GM23338 (cell line): ENCODE data around the gene LEKR1. TPM values are rescaled to one million over a fixed set of nuclear protein-coding genes. Genes with fewer than 3 reads are reported as not detected.

ENCODE experiments used
- ATAC-seq: fragments of 200-7000 bp; cut with Tn5 transposase; 3 replicates; pipeline ENCODE4 v1.9.1; 2020
- DNase-seq: peaks from one replicate; pipeline ENCODE4 v3.0.0-alpha.2; 2015; ENCODE audit warnings: low spot score
- H2AFZ ChIP-seq: fragments of 200-600 bp; sonication (generic); 2 replicates; pipeline ENCODE4 v1.8.0; 2016; ENCODE audit warnings: antibody characterized with exemption, mild to moderate bottlenecking, moderate library complexity
- H3F3A ChIP-seq: fragments of 200-600 bp; sonication (generic); replicated peaks from 2 replicates; pipeline ENCODE4 v1.8.0; 2017; ENCODE audit warnings: antibody characterized with exemption, mixed run types, low read depth
- H3K27ac ChIP-seq: fragments of 200-600 bp; sonication (generic); 2 replicates; pipeline ENCODE4 v1.6.1; 2016; ENCODE audit warnings: low read depth
- H3K27me3 ChIP-seq: fragments of 200-600 bp; sonication (generic); 2 replicates; pipeline ENCODE4 v1.8.0; 2016; ENCODE audit warnings: mild to moderate bottlenecking, mixed run types, moderate library complexity; ENCODE audit not compliant: insufficient read depth
- H3K36me3 ChIP-seq: fragments of 200-600 bp; sonication (generic); 2 replicates; pipeline ENCODE4 v1.8.0; 2016; ENCODE audit warnings: mild to moderate bottlenecking; ENCODE audit not compliant: insufficient read depth
- H3K4me1 ChIP-seq: fragments of 200-600 bp; sonication (generic); 2 replicates; pipeline ENCODE4 v1.8.0; 2016; ENCODE audit warnings: mild to moderate bottlenecking, moderate library complexity; ENCODE audit not compliant: insufficient read depth
- H3K4me2 ChIP-seq: fragments of 200-600 bp; sonication (generic); 2 replicates; pipeline ENCODE4 v1.7.1; 2017; ENCODE audit warnings: mixed run types
- H3K4me3 ChIP-seq: fragments of 200-600 bp; sonication (generic); 2 replicates; pipeline ENCODE4 v1.6.1; 2016; ENCODE audit warnings: mixed run types
- H3K79me2 ChIP-seq: fragments of 200-600 bp; sonication (generic); replicated peaks from 2 replicates; pipeline ENCODE4 v1.8.0; 2017; ENCODE audit warnings: mild to moderate bottlenecking; ENCODE audit not compliant: insufficient read depth
- H3K9me2 ChIP-seq: fragments of 200-600 bp; sonication (generic); 2 replicates; pipeline ENCODE4 v1.8.0; 2017; ENCODE audit not compliant: insufficient read depth
- H4K20me1 ChIP-seq: fragments of 200-600 bp; sonication (generic); replicated peaks from 2 replicates; pipeline ENCODE4 v1.8.0; 2017; ENCODE audit warnings: mild to moderate bottlenecking; ENCODE audit not compliant: insufficient read depth
- H3K27ac Mint-ChIP-seq: 2 replicates; pipeline ENCODE4 v1.8.0; 2020; ENCODE audit warnings: inconsistent platforms, mild to moderate bottlenecking, moderate library complexity, mixed read lengths
- H3K27me3 Mint-ChIP-seq: 3 replicates; pipeline ENCODE4 v1.8.0; 2022; ENCODE audit warnings: low read depth, mild to moderate bottlenecking, moderate library complexity, mixed read lengths, inconsistent platforms; ENCODE audit not compliant: insufficient read depth, poor library complexity
- H3K36me3 Mint-ChIP-seq: 3 replicates; pipeline ENCODE4 v1.8.0; 2021; ENCODE audit warnings: low read depth, mild to moderate bottlenecking, inconsistent platforms, moderate library complexity, mixed read lengths
- H3K4me1 Mint-ChIP-seq: 3 replicates; pipeline ENCODE4 v1.8.0; 2020; ENCODE audit warnings: mild to moderate bottlenecking, inconsistent platforms, mixed read lengths
- H3K4me3 Mint-ChIP-seq: 3 replicates; pipeline ENCODE4 v1.8.0; 2021; ENCODE audit warnings: moderate library complexity, mild to moderate bottlenecking, inconsistent platforms, mixed read lengths
- H3K9me3 Mint-ChIP-seq: 3 replicates; pipeline ENCODE4 v1.8.0; 2020; ENCODE audit warnings: moderate library complexity, mild to moderate bottlenecking, inconsistent platforms, mixed read lengths
- CREB1 ChIP-seq: fragments of 250-450 bp; sonication (Bioruptor Pico); IDR thresholded peaks from 2 replicates; pipeline ENCODE4 v1.5.0; 2020; ENCODE audit warnings: low read depth, mild to moderate bottlenecking, moderate library complexity
- EZH2 ChIP-seq: fragments of 200-600 bp; sonication (generic); IDR thresholded peaks from one replicate; pipeline ENCODE4 v1.8.0; 2017; ENCODE audit warnings: antibody characterized with exemption, mild to moderate bottlenecking, low read depth; ENCODE audit not compliant: unreplicated experiment
- EZH2phosphoT487 ChIP-seq: fragments of 200-600 bp; sonication (generic); IDR thresholded peaks from one replicate; pipeline ENCODE4 v1.8.1; 2018; ENCODE audit warnings: antibody characterized with exemption; ENCODE audit not compliant: unreplicated experiment
- JUNB ChIP-seq: IDR thresholded peaks from one replicate; pipeline ENCODE4 v1.6.1; 2016; ENCODE audit warnings: antibody characterized with exemption; ENCODE audit not compliant: unreplicated experiment
- NANOG ChIP-seq: IDR thresholded peaks from 2 replicates; pipeline ENCODE4 v1.6.1; 2016; ENCODE audit warnings: antibody characterized with exemption, borderline replicate concordance
- POLR2AphosphoS5 ChIP-seq: IDR thresholded peaks from 2 replicates; pipeline ENCODE4 v1.6.1; 2016; ENCODE audit warnings: antibody characterized with exemption, low read depth
- REST ChIP-seq: IDR thresholded peaks from one replicate; pipeline ENCODE4 v1.6.1; 2018; ENCODE audit warnings: antibody characterized with exemption; ENCODE audit not compliant: unreplicated experiment
- STAT1 ChIP-seq: IDR thresholded peaks from one replicate; pipeline ENCODE4 v1.6.1; 2016; ENCODE audit warnings: antibody characterized with exemption; ENCODE audit not compliant: unreplicated experiment
- ZNF114 ChIP-seq: fragments of 250-450 bp; sonication (Bioruptor Pico); IDR thresholded peaks from 2 replicates; pipeline ENCODE4 v1.5.0; 2020; ENCODE audit warnings: mild to moderate bottlenecking, moderate library complexity
- ZNF331 ChIP-seq: fragments of 250-450 bp; sonication (Bioruptor Pico); IDR thresholded peaks from 2 replicates; pipeline ENCODE4 v1.5.0; 2020; ENCODE audit warnings: low read depth, mild to moderate bottlenecking, moderate library complexity
- ZNF462 ChIP-seq: fragments of 250-450 bp; sonication (Bioruptor Pico); IDR thresholded peaks from 2 replicates; pipeline ENCODE4 v1.5.0; 2020; ENCODE audit warnings: mild to moderate bottlenecking, moderate library complexity
- polyA plus RNA-seq: library from polyadenylated mRNA; unstranded; fragments of >200 nt; fragmentation: Nextera tagmentation; extraction: Ambion mirVana; gene quantifications from 2 replicates; pipeline ENCODE4 v1.2.1, GENCODE V29; 2016
- total RNA-seq: library from RNA; depleted of rRNA; stranded (reverse); fragments of >200 nt; shearing (Covaris generic); gene quantifications from 2 replicates; pipeline ENCODE4 v1.2.3, GENCODE V29; 2014

LEKR1 gene
- total and polyA plus RNA-seq, 2 experiments from 2014 or later: not detected

- H3K79me2 ChIP-seq: no peaks in the 10 kb centered on the region
- DNase-seq (no peak), ATAC-seq (no peak)
- peaks cover 3% of the 10 kb centered on the region; the same call in 1 of the 2 replicates for H3K4me1 ChIP-seq
- no peaks in the 10 kb centered on the region for H4K20me1 ChIP-seq
- no peak overlapping the region for H3K4me2 ChIP-seq
- no peaks in the 10 kb centered on the region for H3K36me3 Mint-ChIP-seq
- H3K27ac Mint-ChIP-seq: no peak overlapping the region
- no peak overlapping the region for H2AFZ ChIP-seq
- H3K27ac ChIP-seq: no peak overlapping the region
- no peaks in the 10 kb centered on the region for H3K9me2 ChIP-seq
- H3K9me3 Mint-ChIP-seq: peaks cover 2% of the 10 kb centered on the region; the same call in 1 of the 3 replicates
- no peak overlapping the region for H3K4me3 Mint-ChIP-seq
- peaks cover 12% of the 10 kb centered on the region; the same call in 2 of the 3 replicates for H3K4me1 Mint-ChIP-seq
- no peaks in the 10 kb centered on the region for H3K27me3 ChIP-seq
- TF ChIP-seq ZNF462 (CRISPR knock-in tag) (no peak), EZH2 (no peak), POLR2AphosphoS5 (no peak), REST (no peak), ZNF331 (CRISPR knock-in tag) (no peak), JUNB (no peak), ZNF114 (CRISPR knock-in tag) (no peak), CREB1 (no peak), STAT1 (no peak), EZH2phosphoT487 (no peak), NANOG (no peak)
- peaks cover 2% of the 10 kb centered on the region for H3K27me3 Mint-ChIP-seq
- H3K36me3 ChIP-seq: no peaks in the 10 kb centered on the region
- no peaks in the 10 kb centered on the region for H3F3A ChIP-seq
- H3K4me3 ChIP-seq: no peak overlapping the region
These were observed 248.3 kb downstream of the LEKR1 start for GRCh38 chr3:157074490-157074889.
